Stimulated activated CD4-positive, alpha-beta T cell treated with anti-CD3 and anti-CD28 coated beads, TNF-alpha, amount 100 ng/mL, for 4 hours (primary cell): ENCODE results near the gene CCSER2.
"Not testable (repeated sequence)": the region's sequence is repeated elsewhere in the genome, so short reads cannot be mapped to it uniquely, and the experiment has no call there.

ENCODE experiments used
- DNase-seq, 3 experiments: peaks; one replicate each; pipeline ENCODE4 v3.0.0-alpha.2; 2020; ENCODE audit warnings: low read depth in 3 of 3

CCSER2 gene

DNA sequence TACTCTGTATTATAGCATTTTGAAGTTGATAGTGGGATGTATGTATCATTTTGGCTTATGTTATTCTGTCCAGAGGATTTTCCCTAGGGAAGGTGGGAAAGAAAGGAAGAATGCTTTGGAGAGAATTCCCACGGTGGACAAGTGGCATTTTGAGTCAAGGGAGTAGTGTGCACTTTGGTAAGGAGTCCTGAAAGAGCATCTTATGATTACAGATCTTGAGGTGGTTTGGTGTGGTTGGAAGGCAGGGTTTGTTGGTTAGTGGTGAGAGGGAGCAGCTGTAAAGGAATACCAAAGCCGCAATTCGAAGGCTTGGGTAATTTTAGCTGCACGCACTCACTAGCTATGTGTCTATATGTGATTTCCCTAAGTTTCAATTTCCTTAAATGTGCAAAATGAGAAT is 16.1 kb downstream of the CCSER2 start:
- DNase-seq = no peak

DNA sequence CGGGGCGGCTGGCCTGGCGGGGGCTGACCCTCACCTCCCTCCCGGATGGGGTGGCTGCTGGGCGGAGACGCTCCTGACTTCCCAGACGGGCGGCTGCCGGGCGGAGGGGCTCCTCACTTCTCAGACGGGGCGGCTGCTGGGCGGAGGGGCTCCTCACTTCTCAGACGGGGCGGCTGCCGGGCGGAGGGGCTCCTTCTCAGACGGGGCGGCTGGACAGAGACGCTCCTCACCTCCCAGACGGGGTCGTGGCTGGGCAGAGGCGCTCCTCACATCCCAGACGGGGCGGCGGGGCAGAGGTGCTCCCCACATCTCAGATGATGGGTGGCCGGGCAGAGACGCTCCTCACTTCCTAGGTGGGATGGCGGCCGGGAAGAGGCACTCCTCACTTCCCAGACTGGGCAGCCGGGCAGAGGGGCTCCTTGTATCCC is 19.2 kb downstream of the CCSER2 start:
- not testable (repeated sequence) for DNase-seq

DNA sequence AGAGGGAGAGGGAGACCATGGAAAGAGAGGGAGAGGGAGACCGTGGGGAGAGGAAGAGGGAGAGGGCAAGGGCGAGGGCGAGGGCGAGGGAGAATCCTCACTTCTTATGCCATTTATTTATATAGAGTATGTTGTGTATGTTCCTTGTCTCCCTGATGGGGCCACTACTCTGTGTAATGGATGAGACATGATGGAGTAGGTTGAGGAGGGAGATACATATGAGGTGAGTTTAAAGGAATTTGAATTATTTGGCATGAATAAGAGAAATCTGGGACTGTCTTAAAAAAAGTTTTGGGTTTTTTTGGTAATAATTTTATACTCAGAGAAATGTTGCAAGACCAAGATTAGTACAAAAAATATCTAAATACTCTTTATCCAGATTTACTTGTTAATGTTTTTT is 20.1 kb downstream of the CCSER2 start:
- no peak for DNase-seq

DNA sequence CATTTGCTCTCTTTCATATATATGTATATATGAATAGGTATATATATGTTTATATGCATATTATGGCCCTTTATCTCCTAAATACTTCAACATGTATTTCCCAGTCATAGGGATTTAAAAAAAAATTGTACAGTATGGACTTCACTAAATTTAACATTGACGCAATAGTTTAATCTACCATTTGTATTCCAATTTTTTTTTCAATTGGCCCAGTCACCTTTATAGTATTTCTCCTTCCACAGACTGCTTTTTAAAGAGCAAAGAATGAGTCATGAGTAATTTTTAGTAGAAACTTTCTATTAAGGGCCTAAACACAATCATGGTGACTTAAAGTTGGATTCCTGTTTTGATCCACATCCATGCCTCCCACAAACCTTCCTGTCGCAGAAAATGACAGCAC is 20.5 kb downstream of the CCSER2 start:
- DNase-seq = no peak

DNA sequence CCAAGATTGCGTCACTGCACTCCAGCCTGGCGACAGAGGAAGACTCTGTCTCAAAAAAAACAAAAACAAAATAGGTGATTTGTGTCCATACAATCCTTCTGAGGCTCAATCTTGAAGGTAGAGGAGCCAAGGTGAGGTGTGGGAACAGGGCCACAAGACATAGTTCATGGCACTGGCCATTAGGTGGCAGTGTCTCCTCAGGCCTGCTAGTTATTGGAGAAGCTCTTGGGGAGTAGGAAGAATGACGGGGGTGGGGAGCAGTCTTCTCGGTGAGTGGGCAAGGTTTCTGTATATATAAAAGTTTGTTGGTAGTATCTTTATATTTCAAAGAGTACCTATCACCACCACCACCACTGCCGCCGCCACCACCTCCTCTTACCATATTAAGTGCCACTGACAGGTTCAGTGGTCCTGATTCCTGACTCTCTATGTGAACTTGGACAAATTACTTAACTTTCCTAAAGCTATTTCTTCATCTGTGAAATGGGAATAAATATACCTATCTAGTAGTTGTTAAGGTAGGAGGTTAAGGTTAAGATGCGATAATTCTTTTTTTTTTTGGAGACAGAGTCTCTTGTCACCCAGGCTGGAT is 24.0 kb downstream of the CCSER2 start:
- DNase-seq = peak in 2 of 3 experiments; percentile 43 to 56

DNA sequence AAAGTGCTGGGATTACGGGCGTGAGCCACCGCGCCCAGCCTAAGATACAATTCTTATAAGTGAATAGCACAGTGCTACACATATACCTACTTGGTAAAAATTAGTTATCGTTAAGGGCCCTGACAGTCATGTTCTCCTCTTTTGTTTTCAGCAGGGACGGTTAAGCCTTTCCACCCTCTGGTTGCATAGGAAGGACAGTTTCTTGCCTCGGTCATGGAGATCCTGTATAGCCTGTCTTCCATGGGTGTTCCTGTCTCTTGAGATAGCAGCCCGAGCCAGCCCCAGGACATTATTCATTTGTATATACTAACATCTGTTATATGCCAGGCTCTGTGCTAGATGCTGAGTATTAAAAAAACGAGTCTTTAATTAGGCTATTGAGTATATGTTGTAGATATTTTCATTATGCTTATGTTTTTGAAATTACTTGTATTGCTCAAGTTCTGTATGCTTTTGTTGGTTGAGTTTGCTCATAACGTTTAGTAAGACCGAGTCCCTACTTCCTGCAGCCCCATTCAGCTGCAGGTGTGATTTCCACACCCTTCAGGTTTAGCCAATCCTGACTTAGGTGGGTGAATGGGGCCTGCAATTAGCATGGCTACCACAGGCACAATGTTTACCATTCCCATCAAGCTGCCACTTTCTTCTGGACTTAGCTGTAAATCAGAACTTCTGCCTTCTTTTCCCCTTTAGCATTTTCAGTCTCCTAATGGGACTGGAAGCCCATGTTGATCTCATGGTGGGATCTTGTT is 24.8 kb downstream of the CCSER2 start:
- DNase-seq = no peak

DNA sequence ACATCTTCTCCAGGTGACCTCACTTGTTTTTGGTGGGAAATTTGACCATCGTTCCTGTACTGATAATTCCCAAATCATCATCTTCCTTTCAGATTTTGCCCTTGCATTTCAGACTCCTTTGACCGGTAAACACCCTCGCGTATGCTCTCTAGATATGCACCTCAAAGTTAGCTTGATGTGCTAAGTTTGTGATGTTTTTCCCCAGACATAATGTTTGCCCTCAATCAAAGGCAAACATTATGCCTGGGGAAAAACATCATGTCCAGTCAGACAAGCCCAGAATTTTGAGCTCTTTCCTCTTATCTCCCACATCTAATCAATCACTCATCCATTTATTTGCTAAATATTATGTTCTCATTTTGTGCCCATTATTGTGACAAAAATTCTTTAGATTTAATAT is 26.2 kb downstream of the CCSER2 start:
- DNase-seq = no peak

DNA sequence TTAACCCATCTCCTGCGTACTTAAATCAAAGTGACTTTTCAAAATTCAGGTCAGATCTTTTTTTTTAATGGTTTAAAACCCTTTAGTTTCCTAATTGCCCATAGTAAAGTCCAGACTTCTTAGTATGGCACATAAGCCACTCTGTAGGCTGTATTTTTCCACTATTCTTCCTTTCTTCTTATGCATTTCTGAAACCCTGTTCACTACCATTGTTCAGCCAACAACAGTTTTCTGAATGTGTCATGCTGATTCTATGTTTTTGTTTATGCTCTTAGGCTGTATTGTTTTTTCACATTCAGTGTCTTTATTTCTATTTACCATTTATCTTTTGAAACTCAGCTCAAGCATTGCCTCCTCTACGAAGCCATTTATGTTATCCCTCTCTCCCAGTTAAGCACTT is 26.7 kb downstream of the CCSER2 start:
- no peak for DNase-seq

DNA sequence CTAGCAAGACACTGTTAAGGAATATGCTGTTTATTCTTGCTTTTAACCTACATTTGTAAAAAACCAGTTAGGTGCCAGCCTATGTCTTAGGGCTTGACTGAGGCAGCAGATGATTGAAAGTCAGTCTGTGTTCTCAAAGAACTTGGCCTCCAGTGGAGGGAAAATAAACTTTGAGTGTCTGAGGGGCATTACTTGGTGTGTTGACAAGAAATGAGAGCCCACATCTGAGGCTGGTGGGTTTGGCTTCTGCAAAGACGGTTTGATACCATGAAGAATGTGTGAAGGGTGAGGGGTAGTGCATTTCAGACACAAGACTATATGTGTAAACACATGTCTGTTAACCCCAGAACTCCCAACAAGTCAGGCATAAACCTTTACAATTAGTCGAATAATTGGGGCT is 28.5 kb downstream of the CCSER2 start:
- no peak for DNase-seq

DNA sequence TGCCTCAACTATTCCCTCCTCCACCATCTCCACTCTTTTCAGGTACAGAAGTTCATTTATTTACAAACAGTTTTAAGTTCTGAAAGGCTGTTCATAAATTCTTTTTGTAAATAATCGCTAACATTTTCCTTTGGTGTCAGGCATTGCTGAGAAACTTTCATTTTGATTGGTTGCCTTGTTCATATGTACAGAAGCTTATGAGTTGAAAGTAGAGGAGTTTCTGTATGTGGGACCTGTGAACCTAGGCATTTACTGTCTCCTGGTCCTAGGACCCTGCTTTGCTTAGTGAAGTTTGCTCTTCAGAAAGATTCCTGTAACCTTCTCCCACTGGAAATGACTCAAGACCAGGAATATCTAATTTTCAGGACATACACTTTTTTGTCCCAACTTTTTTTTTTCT is 30.4 kb downstream of the CCSER2 start:
- no peak for DNase-seq

DNA sequence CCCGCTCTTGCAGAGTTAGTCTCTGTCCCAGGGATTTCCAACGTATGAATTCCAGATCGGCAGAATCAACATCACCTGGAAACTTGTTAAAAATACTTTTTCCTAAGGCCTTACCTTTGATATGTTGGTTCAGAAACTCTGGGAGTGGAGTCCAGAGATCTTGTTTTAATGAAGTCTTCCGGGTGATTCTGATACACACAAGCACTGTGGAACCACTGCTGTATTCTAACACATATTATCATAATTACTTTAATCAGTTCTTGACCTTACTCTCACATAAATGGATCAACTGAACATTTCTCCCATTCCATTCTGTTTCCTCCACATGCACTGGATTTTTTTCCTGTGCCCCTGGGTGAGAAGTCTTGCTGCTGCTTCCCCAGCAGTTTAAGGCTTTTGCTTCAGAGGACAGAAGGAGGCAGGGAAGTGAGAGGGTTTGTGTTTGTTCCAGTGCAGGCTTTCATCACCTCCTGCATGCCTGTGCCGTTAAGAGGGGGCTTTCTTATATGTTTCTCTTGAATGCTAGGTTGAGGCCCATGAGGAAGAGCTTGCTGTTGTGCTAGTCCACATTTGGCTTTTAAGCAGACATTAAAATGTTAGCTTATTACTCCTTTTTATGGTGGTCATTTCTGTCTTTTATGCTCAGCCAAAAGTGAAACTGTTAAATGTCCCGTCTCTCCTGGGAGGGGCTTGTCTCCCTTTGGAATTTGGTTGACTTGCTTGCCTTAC is 32.4 kb downstream of the CCSER2 start:
- DNase-seq = no peak

DNA sequence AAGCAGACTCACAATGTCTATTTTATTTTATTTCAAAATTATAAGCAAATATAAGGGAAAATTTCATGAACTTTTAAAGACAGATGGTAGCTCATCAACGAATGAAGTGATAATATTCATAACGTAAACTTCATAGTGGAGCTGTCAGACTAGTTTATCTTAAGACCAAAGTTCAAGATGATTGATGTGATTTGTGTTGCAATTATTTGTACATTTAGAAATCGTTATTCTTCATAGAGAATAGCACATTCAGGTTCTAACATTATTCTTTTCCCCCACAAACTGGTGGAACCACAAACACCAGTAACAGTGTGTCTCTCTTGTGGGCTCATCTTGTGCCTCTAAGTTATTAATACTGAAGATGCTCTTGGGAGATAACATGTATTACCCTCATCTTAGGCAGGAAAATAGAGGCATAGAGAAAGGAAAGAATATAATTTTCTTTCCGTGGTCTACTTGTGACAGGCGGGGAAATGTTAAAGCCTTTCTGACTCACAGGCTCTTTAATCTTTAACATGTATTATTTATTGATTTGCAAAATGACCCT is 37.0 kb downstream of the CCSER2 start:
- no peak for DNase-seq

DNA sequence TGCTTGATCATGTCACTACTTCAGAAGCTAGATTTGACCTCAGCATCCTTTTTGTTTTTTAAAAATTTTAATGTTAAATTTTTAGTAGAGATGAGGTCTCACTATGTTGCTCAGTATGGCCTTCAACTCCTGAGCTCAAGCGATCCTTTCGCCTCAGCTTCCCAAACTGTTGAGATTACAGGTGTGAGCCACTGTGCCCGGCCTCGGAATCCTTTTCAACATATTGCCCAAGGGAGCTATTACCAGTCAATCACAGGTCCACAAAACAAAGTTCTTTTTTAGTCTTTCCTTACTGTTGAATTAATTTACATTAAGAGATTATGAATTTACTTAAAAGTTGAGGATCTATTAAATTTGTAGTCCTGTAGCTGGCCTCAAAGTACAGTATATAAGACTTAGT is 37.7 kb downstream of the CCSER2 start:
- no peak for DNase-seq

DNA sequence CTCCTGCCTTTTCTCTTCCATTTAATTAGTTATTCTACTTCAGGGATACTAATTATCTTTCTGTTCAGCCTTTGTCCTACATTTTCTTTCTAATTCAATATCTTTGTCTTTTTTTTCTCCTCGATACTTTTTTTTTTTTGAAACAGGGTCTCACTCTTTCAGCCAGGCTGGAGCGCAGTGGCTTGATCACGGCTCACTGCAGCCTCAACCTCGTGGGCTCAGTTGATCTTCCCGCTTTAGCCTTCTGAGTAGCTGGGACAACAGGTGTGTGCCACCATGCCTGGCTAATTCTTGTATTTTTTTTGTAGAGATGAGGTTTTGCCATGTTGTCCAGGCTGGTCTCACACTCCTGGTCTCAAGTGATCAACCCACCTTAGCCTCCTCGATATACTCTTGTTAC is 38.9 kb downstream of the CCSER2 start:
- no peak for DNase-seq

DNA sequence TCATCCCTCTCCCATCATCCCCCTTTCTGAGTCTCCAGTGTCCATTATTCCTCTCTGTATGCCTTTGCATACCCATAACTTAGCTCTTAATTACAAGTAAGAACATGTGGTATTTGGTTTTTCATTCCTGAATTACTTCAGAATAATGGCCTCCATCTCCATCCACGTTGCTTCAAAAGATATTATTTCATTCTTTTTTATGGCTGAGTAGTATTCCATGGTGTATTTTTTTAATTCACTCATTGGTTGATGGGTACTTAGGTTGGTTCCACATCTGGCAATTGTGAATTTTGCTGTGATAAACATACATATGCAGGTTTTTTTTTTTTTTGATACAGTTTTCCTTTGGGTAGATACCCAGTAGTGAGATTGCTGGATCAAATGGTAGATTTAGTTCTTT is 40.4 kb downstream of the CCSER2 start:
- DNase-seq = no peak

DNA sequence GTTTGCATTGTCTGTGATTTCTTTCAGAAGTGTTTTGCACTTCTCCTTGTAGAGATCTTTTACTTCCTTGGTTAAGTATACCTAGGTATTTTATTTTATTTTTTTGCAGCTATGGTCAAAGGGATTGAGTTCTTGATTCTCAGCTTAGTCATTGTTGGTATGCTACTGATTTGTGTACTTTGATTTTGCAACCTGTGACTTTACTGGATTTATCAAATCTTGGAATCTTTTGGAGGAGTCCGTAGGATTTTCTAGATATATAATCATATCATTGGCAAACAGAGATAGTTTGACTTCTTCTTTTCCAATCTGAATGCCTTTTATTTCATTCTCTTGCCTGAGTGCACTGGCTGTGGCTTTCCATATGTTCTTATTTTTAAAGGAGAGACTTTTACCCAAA is 41.9 kb downstream of the CCSER2 start:
- DNase-seq = no peak

DNA sequence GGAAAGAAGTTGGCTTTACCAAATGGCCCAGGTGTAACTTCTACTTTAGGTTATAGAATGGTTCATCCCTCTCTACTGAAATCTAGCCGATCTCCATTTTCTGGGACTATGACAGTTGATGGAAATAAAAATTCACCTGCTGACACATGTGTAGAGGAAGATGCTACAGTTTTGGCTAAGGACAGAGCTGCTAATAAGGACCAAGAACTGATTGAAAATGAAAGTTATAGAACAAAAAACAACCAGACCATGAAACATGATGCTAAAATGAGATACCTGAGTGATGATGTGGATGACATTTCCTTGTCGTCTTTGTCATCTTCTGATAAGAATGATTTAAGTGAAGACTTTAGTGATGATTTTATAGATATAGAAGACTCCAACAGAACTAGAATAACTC is 43.6 kb downstream of the CCSER2 start:
- DNase-seq = no peak

DNA sequence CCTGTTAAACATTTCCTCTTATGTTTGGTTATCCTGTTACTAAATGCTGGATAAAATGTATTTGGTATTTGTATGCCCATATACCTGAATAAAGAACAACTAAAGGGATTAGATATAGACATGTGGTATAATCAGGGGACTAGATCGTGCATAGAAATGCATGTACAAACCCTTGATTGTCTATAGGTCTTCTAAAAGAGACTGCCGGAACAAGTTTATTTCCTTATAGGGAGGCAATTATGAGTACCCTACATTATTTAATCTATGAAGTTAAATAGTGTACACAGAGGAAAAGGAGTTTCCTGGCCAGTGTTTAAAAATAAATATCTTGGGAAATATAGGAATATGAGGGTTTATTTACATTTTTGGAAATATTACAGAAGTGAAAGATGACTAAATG is 44.6 kb downstream of the CCSER2 start:
- DNase-seq = no peak

DNA sequence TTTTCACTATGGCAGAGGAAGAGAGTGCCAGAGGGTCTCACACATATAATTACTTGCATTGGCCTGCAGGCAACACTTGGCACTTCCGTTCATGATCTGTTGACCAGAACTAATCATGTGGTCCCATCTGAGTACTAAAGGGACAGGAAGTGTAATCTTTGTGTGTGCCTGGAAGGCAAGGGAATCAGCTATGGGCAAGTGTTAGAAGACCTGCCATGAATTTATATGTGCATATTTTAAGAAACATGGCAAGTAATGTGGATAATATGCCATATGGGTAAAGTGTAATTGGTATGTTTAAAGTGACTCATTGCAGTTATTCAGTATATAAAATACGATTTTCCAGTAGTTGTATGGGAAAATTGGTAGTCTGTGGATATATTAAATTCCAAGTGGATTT is 46.1 kb downstream of the CCSER2 start:
- no peak for DNase-seq

DNA sequence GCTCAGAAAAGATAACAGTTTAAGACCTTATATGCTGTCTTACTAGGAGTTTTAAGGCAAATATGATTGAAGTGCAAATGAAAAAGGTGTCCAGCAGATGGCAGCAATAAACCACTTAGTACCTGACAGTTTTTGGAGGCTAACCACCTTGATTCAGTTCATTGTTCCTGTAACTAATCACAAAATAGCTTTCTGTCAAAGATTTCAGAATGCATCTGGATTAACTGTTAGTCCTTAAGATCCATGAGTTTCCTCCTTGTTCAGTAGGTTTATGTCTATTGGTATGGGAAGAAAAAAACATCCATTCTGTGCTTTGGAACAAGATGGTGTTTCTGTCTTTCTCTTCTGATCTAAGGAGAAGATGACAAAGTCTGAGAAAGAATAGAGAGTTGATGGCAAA is 46.6 kb downstream of the CCSER2 start:
- peak in 1 of 3 experiments; percentile 25 for DNase-seq

DNA sequence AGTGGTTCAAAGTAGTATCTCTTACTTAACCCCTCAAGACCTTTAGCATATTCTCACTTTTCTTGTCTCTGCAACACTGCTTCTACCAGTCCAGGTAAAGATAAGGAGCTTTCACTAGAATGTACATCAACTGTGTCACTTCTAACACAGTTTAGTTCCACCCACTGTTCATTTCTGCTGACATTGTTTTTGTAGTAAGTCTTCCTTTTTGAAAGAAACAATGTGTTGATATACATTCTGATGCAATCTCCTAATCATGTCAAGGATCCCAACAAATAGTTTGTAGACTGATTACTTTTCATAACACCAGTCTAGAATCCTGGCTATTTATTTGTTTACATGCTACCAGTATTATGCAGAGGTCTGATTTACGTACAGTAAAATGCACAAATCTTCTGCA is 47.5 kb downstream of the CCSER2 start:
- DNase-seq = no peak

DNA sequence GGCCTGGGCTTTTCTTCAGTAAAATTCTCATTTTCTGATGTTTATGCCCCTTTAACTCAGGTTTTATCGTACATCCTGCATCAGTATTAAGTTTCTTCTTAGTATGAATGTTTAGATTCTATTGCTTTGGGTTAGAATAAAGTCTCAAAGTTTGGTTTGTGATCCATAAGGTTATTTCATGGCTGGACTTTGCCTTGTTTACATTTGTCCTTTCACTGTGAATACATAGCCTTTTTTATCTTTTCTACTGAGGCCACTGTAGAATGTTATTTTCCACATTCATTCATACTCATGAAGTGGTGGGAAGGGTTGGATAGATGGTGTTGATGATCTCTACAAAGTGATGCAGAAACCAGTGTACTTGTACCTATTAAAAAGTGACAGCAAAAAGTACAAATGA is 59.8 kb downstream of the CCSER2 start:
- no peak for DNase-seq

DNA sequence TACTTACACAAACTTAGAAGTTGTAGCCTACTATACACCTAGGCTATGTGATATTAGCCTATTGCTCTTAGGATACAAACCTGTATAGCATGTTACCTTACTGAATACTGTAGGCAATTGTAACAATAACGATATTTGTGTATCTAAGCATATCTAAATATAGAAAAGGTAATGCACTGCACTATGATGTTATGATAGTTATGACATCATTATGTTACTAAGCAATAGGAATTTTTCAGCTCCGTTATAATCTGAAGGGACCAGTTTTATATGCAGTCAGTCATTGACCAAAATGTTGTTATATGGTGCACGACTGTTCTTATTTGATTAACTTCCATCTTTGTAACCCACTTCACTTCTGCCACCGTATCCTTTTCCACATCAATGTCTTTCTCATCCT is 62.0 kb downstream of the CCSER2 start:
- no peak for DNase-seq
